ENCODE measurements around the gene INPP4A.

GRCh38 chr2:98532756-98533155, 88.1 kb downstream of the INPP4A start:
- TF ChIP-seq CTCF (conservative IDR thresholded peaks at IDR 0.05; ENCODE audit: low read depth, low read length) (no peak), EZH2 (IDR thresholded peaks at IDR 0.05; ENCODE audit: low read length, unreplicated experiment) (no peak), EZH2phosphoT487 (IDR thresholded peaks at IDR 0.05; ENCODE audit: borderline replicate concordance, low read length) (no peak)

Measured in PC-3 (cell line).